Nasal cavity respiratory epithelium epithelial cell of viscerocranial mucosa (primary cell): ENCODE results near the gene CST4. TPM values are rescaled to one million over a fixed set of nuclear protein-coding genes. Genes with fewer than 3 reads are reported as not detected.

Experiments
- total RNA-seq: library from RNA; depleted of rRNA; stranded (reverse); fragments of >200 nt; gene quantifications from 2 replicates; pipeline ENCODE4 v1.2.3, GENCODE V29; 2014

The CST4 gene
- not detected in 2 replicates for total RNA-seq

GRCh38 chr20:23688684-23689398, at the start of gene CST4:
TSS of gene CST4 (minus strand) at chr20:23689038. CDS start at chr20:23688969, 69 bp downstream.

DNA sequence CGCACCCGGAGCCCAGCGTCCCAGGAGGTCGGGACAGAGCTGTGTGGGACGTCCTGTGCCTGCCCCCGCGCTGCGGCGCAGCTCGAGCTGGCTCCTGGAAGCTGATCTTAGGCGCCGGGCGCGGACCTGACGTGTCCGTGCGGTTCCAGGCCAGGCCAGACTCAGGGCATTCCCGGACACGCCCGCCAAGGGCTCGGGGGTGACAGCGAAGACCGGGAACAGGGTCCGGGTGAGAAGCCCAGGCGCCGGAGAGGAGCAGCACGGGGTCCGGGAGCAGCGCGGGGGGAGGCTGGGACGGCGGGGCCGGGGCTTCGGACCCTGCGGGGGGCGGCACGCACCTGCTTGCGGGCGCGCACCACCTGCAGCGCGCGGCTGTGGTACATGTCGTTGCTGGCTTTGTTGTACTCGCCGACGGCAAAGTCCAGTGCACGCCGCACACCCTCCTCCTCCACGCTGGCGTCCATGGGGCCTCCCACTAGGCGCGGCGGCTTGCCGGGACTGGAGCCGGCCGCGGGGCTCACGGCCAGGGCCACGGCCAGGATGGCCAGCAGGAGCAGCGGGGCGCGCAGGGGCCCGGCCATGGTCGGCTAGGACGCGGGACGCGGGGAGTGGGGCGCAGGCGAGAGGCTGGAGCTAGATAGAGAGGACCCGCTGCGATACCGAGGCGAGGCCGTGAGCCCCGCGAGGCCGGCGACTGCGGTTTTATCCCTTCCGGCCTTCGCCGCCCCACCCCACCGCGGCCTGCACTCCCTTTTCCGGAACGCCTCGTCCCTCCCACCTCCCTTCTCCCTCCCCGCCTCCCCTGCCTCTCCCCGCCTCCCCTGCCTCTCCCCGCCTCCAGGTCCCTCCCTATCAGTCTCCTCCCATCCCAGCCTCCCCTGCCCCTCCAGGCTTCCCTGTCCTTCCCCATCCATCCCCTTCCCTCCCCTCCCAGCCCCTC, 51.3 kb downstream of the CST4 start, which contains the start of gene CST3:
CST3 (minus strand) TSS at position 674 of the 940 bp plus-strand sequence; CDS start at position 581, 93 bp downstream.

Other genes starting within 250 kb of the CST4 start
- not detected in 2 replicates for gene CSTL1, start 249.4 kb downstream of the CST4 start, total RNA-seq
- not detected in 2 replicates for gene CST11, start 236.2 kb downstream of the CST4 start, total RNA-seq
- not detected in 2 replicates for gene CST8, start 197.9 kb downstream of the CST4 start, total RNA-seq
- not detected in 2 replicates for gene CST9L, start 120.6 kb downstream of the CST4 start, total RNA-seq
- not detected in 2 replicates for gene CST9, start 83.1 kb downstream of the CST4 start, total RNA-seq
- gene CST3, start 51.1 kb downstream of the CST4 start, total RNA-seq = 84.1 and 226 TPM in 2 replicates
- gene CST1, start 61.9 kb upstream of the CST4 start, total RNA-seq = not detected in 2 replicates
- gene CST2, start 137.7 kb upstream of the CST4 start, total RNA-seq = 0.14 TPM in 1 of 2 replicates, not detected in the other
- not detected in 2 replicates for gene CST5, start 190.7 kb upstream of the CST4 start, total RNA-seq